Endothelial cell of hepatic sinusoid (primary cell): Measurements from ENCODE around the gene OAS1.
"Not testable (repeated sequence)": the region's sequence is repeated elsewhere in the genome, so short reads cannot be mapped to it uniquely, and the experiment has no call there.

Experiments
- in situ Hi-C: cut with HindIII; loops from 2 replicates; pipeline ENCODE4 v1.10.0; 2017; ENCODE audit warnings: low sequenced_read_pairs

Gene OAS1

GRCh38 chr12:112898380-112898779 is 8.4 kb upstream of the OAS1 start:
- in situ Hi-C loops = no loop called here

GRCh38 chr12:112900298-112901145 is 6.2 kb upstream of the OAS1 start:
- in situ Hi-C loops = no loop called here

- in situ Hi-C loops = no loop called here
Observed at GRCh38 chr12:112901271-112901670, 5.5 kb upstream of the OAS1 start.

- in situ Hi-C loops = no loop called here
Observed at GRCh38 chr12:112904571-112904970, 2.2 kb upstream of the OAS1 start.

- in situ Hi-C loops = no loop called here
Observed at GRCh38 chr12:112905451-112906089, 1.2 kb upstream of the OAS1 start.

- in situ Hi-C loops = no loop called here
Observed at GRCh38 chr12:112907415-112908157, 824 bp downstream of the OAS1 start.

GRCh38 chr12:112908548-112908947 is 1.8 kb downstream of the OAS1 start:
- in situ Hi-C loops = no loop called here

- in situ Hi-C loops = no loop called here
Observed at GRCh38 chr12:112909693-112910092, 2.9 kb downstream of the OAS1 start.

- in situ Hi-C loops = no loop called here
Observed at GRCh38 chr12:112913038-112913688, 6.4 kb downstream of the OAS1 start.

- in situ Hi-C loops = not testable (repeated sequence)
Observed at GRCh38 chr12:112913888-112914287, 7.1 kb downstream of the OAS1 start.

- in situ Hi-C loops = loop anchor here (5.0 kb wide), 2 partner anchors 81 to 106 kb away; no protein-coding TSS in a partner anchor
Observed at GRCh38 chr12:112916270-112916669, 9.5 kb downstream of the OAS1 start.

GRCh38 chr12:112919121-112919520 is 12.4 kb downstream of the OAS1 start:
- in situ Hi-C loops = loop anchor here (5.0 kb wide), 2 partner anchors 78 to 103 kb away; no protein-coding TSS in a partner anchor

GRCh38 chr12:112924986-112925385 is 18.2 kb downstream of the OAS1 start:
- in situ Hi-C loops = no loop called here

- in situ Hi-C loops = not testable (repeated sequence)
Observed at GRCh38 chr12:112926416-112927033, 19.8 kb downstream of the OAS1 start.

- in situ Hi-C loops = no loop called here
Observed at GRCh38 chr12:112927475-112927874, 20.7 kb downstream of the OAS1 start.

- in situ Hi-C loops = no loop called here
Observed at GRCh38 chr12:112927925-112928324, 21.2 kb downstream of the OAS1 start.

- in situ Hi-C loops = no loop called here
Observed at GRCh38 chr12:112928978-112929377, 22.2 kb downstream of the OAS1 start.

GRCh38 chr12:112929715-112930114 is 23.0 kb downstream of the OAS1 start:
- in situ Hi-C loops = no loop called here

- in situ Hi-C loops = no loop called here
Observed at GRCh38 chr12:112930350-112930749, 23.6 kb downstream of the OAS1 start.

GRCh38 chr12:112932485-112933128 is 25.8 kb downstream of the OAS1 start:
- in situ Hi-C loops = no loop called here
